T-helper 9 cell (primary cell): ENCODE data around the gene SSR3.
"Not testable (repeated sequence)": the region's sequence is repeated elsewhere in the genome, so short reads cannot be mapped to it uniquely, and the experiment has no call there.

Source experiments
- DNase-seq: peaks from one replicate; pipeline ENCODE4 v3.0.0-alpha.2; 2020

SSR3 gene

GRCh38 chr3:156575641-156576040 lies 20.7 kb upstream of the SSR3 start:
- no peak for DNase-seq

GRCh38 chr3:156569881-156570280 lies 15.0 kb upstream of the SSR3 start:
- DNase-seq = not testable (repeated sequence)

GRCh38 chr3:156569016-156569415 lies 14.1 kb upstream of the SSR3 start:
- not testable (repeated sequence) for DNase-seq

- no peak for DNase-seq
Measured at GRCh38 chr3:156563900-156564682, 9.2 kb upstream of the SSR3 start.

GRCh38 chr3:156562486-156562885 lies 7.6 kb upstream of the SSR3 start:
- not testable (repeated sequence) for DNase-seq

- no peak for DNase-seq
Measured at GRCh38 chr3:156561533-156561932, 6.6 kb upstream of the SSR3 start.

GRCh38 chr3:156559321-156559720 lies 4.4 kb upstream of the SSR3 start:
- DNase-seq = no peak

GRCh38 chr3:156558389-156558788 lies 3.5 kb upstream of the SSR3 start:
- DNase-seq = no peak

GRCh38 chr3:156554515-156554841 lies 439 bp downstream of the SSR3 start:
- DNase-seq = no peak

GRCh38 chr3:156553705-156554356 lies 1.1 kb downstream of the SSR3 start:
- no peak for DNase-seq

GRCh38 chr3:156552973-156553372 lies 1.9 kb downstream of the SSR3 start:
- DNase-seq = no peak

GRCh38 chr3:156551746-156552145 lies 3.2 kb downstream of the SSR3 start:
- DNase-seq = no peak

- DNase-seq = no peak
Measured at GRCh38 chr3:156551261-156551660, 3.7 kb downstream of the SSR3 start.

- no peak for DNase-seq
Measured at GRCh38 chr3:156548902-156549301, 6.0 kb downstream of the SSR3 start.

- no peak for DNase-seq
Measured at GRCh38 chr3:156548041-156548687, 6.8 kb downstream of the SSR3 start.

GRCh38 chr3:156547637-156548036 lies 7.3 kb downstream of the SSR3 start:
- no peak for DNase-seq

- no peak for DNase-seq
Measured at GRCh38 chr3:156543043-156543555, 11.8 kb downstream of the SSR3 start.

- DNase-seq = no peak
Measured at GRCh38 chr3:156542101-156543042, 12.5 kb downstream of the SSR3 start.

- DNase-seq = no peak
Measured at GRCh38 chr3:156539802-156540201, 15.1 kb downstream of the SSR3 start.

- DNase-seq = no peak
Measured at GRCh38 chr3:156539051-156539450, 15.9 kb downstream of the SSR3 start.

- no peak for DNase-seq
Measured at GRCh38 chr3:156536524-156537316, 18.2 kb downstream of the SSR3 start.

- no peak for DNase-seq
Measured at GRCh38 chr3:156535798-156536197, 19.1 kb downstream of the SSR3 start.
